ENCODE results near the gene ATG2B. TPM values are rescaled to one million over a fixed set of nuclear protein-coding genes. Genes with fewer than 3 reads are reported as not detected.

The ATG2B gene
- total RNA-seq, 1 experiment from 2014 or later = 12.4 TPM

GRCh38 chr14:96272777-96273473 lies 90.2 kb downstream of the ATG2B start:
- DNase-seq (ENCODE audit: low read depth) = no peak

GRCh38 chr14:96271421-96271762 lies 91.7 kb downstream of the ATG2B start:
- DNase-seq (ENCODE audit: low read depth) = no peak

GRCh38 chr14:96270565-96271420 lies 92.3 kb downstream of the ATG2B start:
- no peak for DNase-seq (ENCODE audit: low read depth)

- DNase-seq (ENCODE audit: low read depth) = no peak
These were observed 93.8 kb downstream of the ATG2B start for GRCh38 chr14:96269359-96269710.

GRCh38 chr14:96268431-96269358 lies 94.4 kb downstream of the ATG2B start:
- DNase-seq (ENCODE audit: low read depth) = peak; percentile 97

- peak; percentile 62 for DNase-seq (ENCODE audit: low read depth)
These were observed 95.2 kb downstream of the ATG2B start for GRCh38 chr14:96267916-96268315.

GRCh38 chr14:96267336-96267735 lies 95.8 kb downstream of the ATG2B start:
- peak; percentile 75 for DNase-seq (ENCODE audit: low read depth)

- DNase-seq (ENCODE audit: low read depth) = no peak
These were observed 97.6 kb downstream of the ATG2B start for GRCh38 chr14:96265383-96266095.

- peak; percentile 55 for DNase-seq (ENCODE audit: low read depth)
These were observed 98.3 kb downstream of the ATG2B start for GRCh38 chr14:96264853-96265252.

- DNase-seq (ENCODE audit: low read depth) = no peak
These were observed 99.0 kb downstream of the ATG2B start for GRCh38 chr14:96264200-96264553.

- no peak for DNase-seq (ENCODE audit: low read depth)
These were observed 99.6 kb downstream of the ATG2B start for GRCh38 chr14:96263347-96264199.

GRCh38 chr14:96261772-96262655 lies 101.1 kb downstream of the ATG2B start:
- DNase-seq (ENCODE audit: low read depth) = no peak

- no peak for DNase-seq (ENCODE audit: low read depth)
These were observed 102.1 kb downstream of the ATG2B start for GRCh38 chr14:96261053-96261452.

GRCh38 chr14:96260341-96260821 lies 102.8 kb downstream of the ATG2B start:
- DNase-seq (ENCODE audit: low read depth) = no peak

- DNase-seq (ENCODE audit: low read depth) = no peak
These were observed 105.2 kb downstream of the ATG2B start for GRCh38 chr14:96257900-96258299.

GRCh38 chr14:96257056-96257455 lies 106.1 kb downstream of the ATG2B start:
- no peak for DNase-seq (ENCODE audit: low read depth)

- no peak for DNase-seq (ENCODE audit: low read depth)
These were observed 106.7 kb downstream of the ATG2B start for GRCh38 chr14:96256407-96256806.

GRCh38 chr14:96255501-96256366 lies 107.4 kb downstream of the ATG2B start, which contains the start of gene BDKRB1:
TSS of gene BDKRB1 (plus strand) at chr14:96256210. CDS start at chr14:96263683, 7,473 bp downstream.
- DNase-seq (ENCODE audit: low read depth) = peak; percentile 60
